HepG2 (cell line): ENCODE data around the gene CDX1. TPM values are rescaled to one million over a fixed set of nuclear protein-coding genes. Genes with fewer than 3 reads are reported as not detected.

Experiments used
- FOSL2 ChIP-seq: sonication (generic); formaldehyde crosslinking; IDR thresholded peaks from 2 replicates; pipeline ENCODE4 v1.4.0; 2020; ENCODE audit warnings: missing genetic modification reagents
- HNRNPUL1 ChIP-seq: fragments of 200-400 bp; formaldehyde crosslinking; IDR thresholded peaks from 2 replicates; pipeline ENCODE4 v1.6.1; 2017; ENCODE audit warnings: low read depth, mild to moderate bottlenecking, low read length, moderate library complexity
- MBD4 ChIP-seq: IDR thresholded peaks from 2 replicates; pipeline ENCODE4 v1.6.1; 2012; ENCODE audit warnings: low read length, inconsistent platforms, borderline replicate concordance
- MED13 ChIP-seq: sonication (generic); formaldehyde crosslinking; IDR thresholded peaks from 2 replicates; pipeline ENCODE4 v1.5.0; 2020; ENCODE audit warnings: missing genetic modification reagents
- POLR2A ChIP-seq, 2 experiments: IDR thresholded peaks; 2 replicates each; pipeline ENCODE4 v1.6.1; 2011; ENCODE audit warnings: low read depth in 2 of 2, low read length in 2 of 2, mild to moderate bottlenecking in 1 of 2, moderate library complexity in 1 of 2; ENCODE audit not compliant: insufficient read depth in 1 of 2
- RBM39 ChIP-seq: fragments of 200-400 bp; formaldehyde crosslinking; IDR thresholded peaks from one replicate; pipeline ENCODE4 v1.6.1; 2018; ENCODE audit warnings: antibody characterized with exemption, mild to moderate bottlenecking, low read depth, low read length; ENCODE audit not compliant: poor library complexity, severe bottlenecking
- RFXAP ChIP-seq: sonication (generic); formaldehyde crosslinking; IDR thresholded peaks from 2 replicates; pipeline ENCODE4 v1.4.0; 2020; ENCODE audit warnings: missing genetic modification reagents, borderline replicate concordance
- ZNF430 ChIP-seq: sonication (generic); formaldehyde crosslinking; IDR thresholded peaks from 2 replicates; pipeline ENCODE4 v1.9.0; 2021; ENCODE audit warnings: mild to moderate bottlenecking, missing genetic modification reagents
- ZNF766 ChIP-seq: sonication (generic); formaldehyde crosslinking; IDR thresholded peaks from 2 replicates; pipeline ENCODE4 v1.5.0; 2020; ENCODE audit warnings: missing genetic modification reagents, borderline replicate concordance
- polyA plus RNA-seq, 8 experiments: library from polyadenylated mRNA; depleted of rRNA in 3 of 8; stranded (reverse) in 7 of 8; unstranded in 1 of 8; fragments of >200 nt; fragmentation: Illumina TruSeq in 4 of 8; extraction: Trizol in 4 of 8; gene quantifications; 2 replicates each; pipeline versions ENCODE4 v1.2.1 to v1.2.3, GENCODE V29; 2011 to 2016; ENCODE audit warnings: low read depth in 4 of 8, missing spikeins in 1 of 8, mixed read lengths in 1 of 8; ENCODE audit not compliant: insufficient read depth in 1 of 8
- total RNA-seq, 5 experiments: library from RNA; depleted of rRNA; stranded (reverse); fragments of >200 nt; fragmentation: Illumina TruSeq; extraction: Trizol; gene quantifications; 2 replicates each; pipeline ENCODE4 v1.2.3, GENCODE V29; 2016; ENCODE audit warnings: low read depth in 1 of 5
- TF ChIP-seq, protein P1 (sequence below): sonication (generic); formaldehyde crosslinking; IDR thresholded peaks from 2 replicates; pipeline ENCODE4 v1.5.0; 2020; ENCODE audit warnings: mild to moderate bottlenecking, missing genetic modification reagents
- TF ChIP-seq, protein P2 (sequence below): sonication (generic); formaldehyde crosslinking; IDR thresholded peaks from 2 replicates; pipeline ENCODE4 v1.5.1; 2020; ENCODE audit warnings: mild to moderate bottlenecking, missing genetic modification reagents, moderate library complexity
- TF ChIP-seq, protein P3 (sequence below): sonication (generic); formaldehyde crosslinking; IDR thresholded peaks from 2 replicates; pipeline ENCODE4 v1.4.0; 2020; ENCODE audit warnings: mild to moderate bottlenecking, missing genetic modification reagents
- TF ChIP-seq, protein P4 (sequence below): IDR thresholded peaks from 2 replicates; pipeline ENCODE4 v1.6.1; 2016; ENCODE audit warnings: mild to moderate bottlenecking, missing biosample characterization, missing genetic modification reagents

Gene CDX1
- total and polyA plus RNA-seq, 2 of the 13 experiments (the other 11 are each of a cell fraction or from before 2014, with no cell fraction given): not detected

DNA sequence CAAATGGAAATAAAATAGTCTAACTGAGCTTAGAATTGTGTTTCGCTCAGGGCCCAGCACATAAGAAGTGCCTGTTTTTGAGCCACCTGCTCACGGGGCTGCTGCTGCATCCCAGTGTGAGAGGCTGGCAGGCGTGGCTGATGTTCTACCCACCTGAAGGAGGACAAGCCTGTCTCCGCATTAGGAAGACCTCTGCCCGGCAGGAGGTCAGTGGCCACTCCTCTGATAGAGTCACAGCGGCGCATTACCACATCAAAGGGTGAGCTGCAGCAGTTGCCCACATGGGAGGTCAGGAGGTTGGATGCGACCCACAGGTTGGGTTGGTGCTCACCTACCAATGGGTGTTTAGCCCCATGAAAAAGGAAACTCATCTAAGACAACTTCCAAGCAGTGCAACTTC, 19.6 kb downstream of the CDX1 start (continued):
- TF ChIP-seq, protein P1, sequence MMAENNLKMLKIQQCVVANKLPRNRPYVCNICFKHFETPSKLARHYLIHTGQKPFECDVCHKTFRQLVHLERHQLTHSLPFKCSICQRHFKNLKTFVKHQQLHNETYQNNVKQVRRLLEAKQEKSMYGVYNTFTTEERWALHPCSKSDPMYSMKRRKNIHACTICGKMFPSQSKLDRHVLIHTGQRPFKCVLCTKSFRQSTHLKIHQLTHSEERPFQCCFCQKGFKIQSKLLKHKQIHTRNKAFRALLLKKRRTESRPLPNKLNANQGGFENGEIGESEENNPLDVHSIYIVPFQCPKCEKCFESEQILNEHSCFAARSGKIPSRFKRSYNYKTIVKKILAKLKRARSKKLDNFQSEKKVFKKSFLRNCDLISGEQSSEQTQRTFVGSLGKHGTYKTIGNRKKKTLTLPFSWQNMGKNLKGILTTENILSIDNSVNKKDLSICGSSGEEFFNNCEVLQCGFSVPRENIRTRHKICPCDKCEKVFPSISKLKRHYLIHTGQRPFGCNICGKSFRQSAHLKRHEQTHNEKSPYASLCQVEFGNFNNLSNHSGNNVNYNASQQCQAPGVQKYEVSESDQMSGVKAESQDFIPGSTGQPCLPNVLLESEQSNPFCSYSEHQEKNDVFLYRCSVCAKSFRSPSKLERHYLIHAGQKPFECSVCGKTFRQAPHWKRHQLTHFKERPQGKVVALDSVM (CRISPR knock-in tag): no peak
- TF ChIP-seq MED13 (CRISPR knock-in tag): no peak
- no peak for TF ChIP-seq RFXAP (CRISPR knock-in tag)
- TF ChIP-seq RBM39: no peak
- TF ChIP-seq, protein P2, sequence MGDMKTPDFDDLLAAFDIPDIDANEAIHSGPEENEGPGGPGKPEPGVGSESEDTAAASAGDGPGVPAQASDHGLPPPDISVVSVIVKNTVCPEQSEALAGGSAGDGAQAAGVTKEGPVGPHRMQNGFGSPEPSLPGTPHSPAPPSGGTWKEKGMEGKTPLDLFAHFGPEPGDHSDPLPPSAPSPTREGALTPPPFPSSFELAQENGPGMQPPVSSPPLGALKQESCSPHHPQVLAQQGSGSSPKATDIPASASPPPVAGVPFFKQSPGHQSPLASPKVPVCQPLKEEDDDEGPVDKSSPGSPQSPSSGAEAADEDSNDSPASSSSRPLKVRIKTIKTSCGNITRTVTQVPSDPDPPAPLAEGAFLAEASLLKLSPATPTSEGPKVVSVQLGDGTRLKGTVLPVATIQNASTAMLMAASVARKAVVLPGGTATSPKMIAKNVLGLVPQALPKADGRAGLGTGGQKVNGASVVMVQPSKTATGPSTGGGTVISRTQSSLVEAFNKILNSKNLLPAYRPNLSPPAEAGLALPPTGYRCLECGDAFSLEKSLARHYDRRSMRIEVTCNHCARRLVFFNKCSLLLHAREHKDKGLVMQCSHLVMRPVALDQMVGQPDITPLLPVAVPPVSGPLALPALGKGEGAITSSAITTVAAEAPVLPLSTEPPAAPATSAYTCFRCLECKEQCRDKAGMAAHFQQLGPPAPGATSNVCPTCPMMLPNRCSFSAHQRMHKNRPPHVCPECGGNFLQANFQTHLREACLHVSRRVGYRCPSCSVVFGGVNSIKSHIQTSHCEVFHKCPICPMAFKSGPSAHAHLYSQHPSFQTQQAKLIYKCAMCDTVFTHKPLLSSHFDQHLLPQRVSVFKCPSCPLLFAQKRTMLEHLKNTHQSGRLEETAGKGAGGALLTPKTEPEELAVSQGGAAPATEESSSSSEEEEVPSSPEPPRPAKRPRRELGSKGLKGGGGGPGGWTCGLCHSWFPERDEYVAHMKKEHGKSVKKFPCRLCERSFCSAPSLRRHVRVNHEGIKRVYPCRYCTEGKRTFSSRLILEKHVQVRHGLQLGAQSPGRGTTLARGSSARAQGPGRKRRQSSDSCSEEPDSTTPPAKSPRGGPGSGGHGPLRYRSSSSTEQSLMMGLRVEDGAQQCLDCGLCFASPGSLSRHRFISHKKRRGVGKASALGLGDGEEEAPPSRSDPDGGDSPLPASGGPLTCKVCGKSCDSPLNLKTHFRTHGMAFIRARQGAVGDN (CRISPR knock-in tag): 0 out of 2 replicates have a peak, but pooled peaks have one; percentile 10
- TF ChIP-seq POLR2A (IDR thresholded peaks at IDR 0.05; ENCODE audit: insufficient read depth in 1 of 2, low read depth in 2 of 2, low read length in 2 of 2): no peak
- TF ChIP-seq FOSL2 (CRISPR knock-in tag): peak; percentile 37; the same call in 1 of the 2 replicates
- no peak for TF ChIP-seq MBD4
- no peak for TF ChIP-seq ZNF430 (CRISPR knock-in tag)
- TF ChIP-seq, protein P3, sequence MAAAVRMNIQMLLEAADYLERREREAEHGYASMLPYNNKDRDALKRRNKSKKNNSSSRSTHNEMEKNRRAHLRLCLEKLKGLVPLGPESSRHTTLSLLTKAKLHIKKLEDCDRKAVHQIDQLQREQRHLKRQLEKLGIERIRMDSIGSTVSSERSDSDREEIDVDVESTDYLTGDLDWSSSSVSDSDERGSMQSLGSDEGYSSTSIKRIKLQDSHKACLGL (CRISPR knock-in tag): no peak
- TF ChIP-seq HNRNPUL1: no peak
- TF ChIP-seq, protein P4, sequence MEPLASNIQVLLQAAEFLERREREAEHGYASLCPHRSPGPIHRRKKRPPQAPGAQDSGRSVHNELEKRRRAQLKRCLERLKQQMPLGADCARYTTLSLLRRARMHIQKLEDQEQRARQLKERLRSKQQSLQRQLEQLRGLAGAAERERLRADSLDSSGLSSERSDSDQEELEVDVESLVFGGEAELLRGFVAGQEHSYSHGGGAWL (CRISPR knock-in tag): no peak
- TF ChIP-seq ZNF766 (CRISPR knock-in tag): no peak
